ENCODE results near the gene RMDN3.

RMDN3 gene

GRCh38 chr15:40714144-40714543, 40.9 kb downstream of the RMDN3 start:
- no peak for TF ChIP-seq CTCF (IDR thresholded peaks at IDR 0.05; ENCODE audit: control insufficient read depth, insufficient read depth, low read depth, low read length, missing control alignments)
- DNase-seq (ENCODE audit: low read depth) = no peak
- no peak overlapping the region for H3K4me3 ChIP-seq (ENCODE audit: control insufficient read depth, low read depth, low read length)

GRCh38 chr15:40706121-40706520, 48.9 kb downstream of the RMDN3 start:
- no peak for TF ChIP-seq CTCF (IDR thresholded peaks at IDR 0.05; ENCODE audit: control insufficient read depth, insufficient read depth, low read depth, low read length, missing control alignments)
- no peak for DNase-seq (ENCODE audit: low read depth)
- no peak overlapping the region for H3K4me3 ChIP-seq (ENCODE audit: control insufficient read depth, low read depth, low read length)

- DNase-seq (ENCODE audit: low read depth) = no peak
- TF ChIP-seq CTCF (IDR thresholded peaks at IDR 0.05; ENCODE audit: control insufficient read depth, insufficient read depth, low read depth, low read length, missing control alignments) = no peak
- no peak overlapping the region for H3K4me3 ChIP-seq (ENCODE audit: control insufficient read depth, low read depth, low read length)
These were observed 53.0 kb downstream of the RMDN3 start for GRCh38 chr15:40702077-40702476.

GRCh38 chr15:40697916-40698315, 57.1 kb downstream of the RMDN3 start:
- H3K4me3 ChIP-seq (ENCODE audit: control insufficient read depth, low read depth, low read length) = no peak overlapping the region

GRCh38 chr15:40696228-40696627, 58.8 kb downstream of the RMDN3 start:
- no peak for DNase-seq (ENCODE audit: low read depth)
- TF ChIP-seq CTCF (IDR thresholded peaks at IDR 0.05; ENCODE audit: control insufficient read depth, insufficient read depth, low read depth, low read length, missing control alignments) = no peak
- peak overlapping the region; percentile 99 for H3K4me3 ChIP-seq (ENCODE audit: control insufficient read depth, low read depth, low read length)

More at GRCh38 chr15:40697916-40698315, 57.1 kb downstream of the RMDN3 start:
- DNase-seq (ENCODE audit: low read depth) = no peak
- no peak for TF ChIP-seq CTCF (IDR thresholded peaks at IDR 0.05; ENCODE audit: control insufficient read depth, insufficient read depth, low read depth, low read length, missing control alignments)

- no peak for DNase-seq (ENCODE audit: low read depth)
- no peak for TF ChIP-seq CTCF (IDR thresholded peaks at IDR 0.05; ENCODE audit: control insufficient read depth, insufficient read depth, low read depth, low read length, missing control alignments)
- H3K4me3 ChIP-seq (ENCODE audit: control insufficient read depth, low read depth, low read length) = peak overlapping the region; percentile 99
These were observed 59.6 kb downstream of the RMDN3 start for GRCh38 chr15:40695469-40695890.
